ENCODE measurements around the gene ESPNL.

Gene ESPNL

GRCh38 chr2:238097988-238098871, 1.9 kb upstream of the ESPNL start:
- DNase-seq (ENCODE audit: low spot score) = peak; percentile 47

- DNase-seq (ENCODE audit: low spot score) = peak; percentile 29
Observed at GRCh38 chr2:238098901-238099713, 1.0 kb upstream of the ESPNL start.

- no peak for DNase-seq (ENCODE audit: low spot score)
Observed at GRCh38 chr2:238099714-238100048, 459 bp upstream of the ESPNL start.

- DNase-seq (ENCODE audit: low spot score) = no peak
Observed at GRCh38 chr2:238100821-238101771, 956 bp downstream of the ESPNL start.

GRCh38 chr2:238101891-238102841, 2.0 kb downstream of the ESPNL start:
- peak; percentile 47 for DNase-seq (ENCODE audit: low spot score)

GRCh38 chr2:238102865-238103264, 2.7 kb downstream of the ESPNL start:
- DNase-seq (ENCODE audit: low spot score) = no peak

- no peak for DNase-seq (ENCODE audit: low spot score)
Observed at GRCh38 chr2:238103465-238104225, 3.5 kb downstream of the ESPNL start.

GRCh38 chr2:238104226-238104690, 4.1 kb downstream of the ESPNL start:
- no peak for DNase-seq (ENCODE audit: low spot score)

- DNase-seq (ENCODE audit: low spot score) = no peak
Observed at GRCh38 chr2:238104691-238105371, 4.7 kb downstream of the ESPNL start.

- no peak for DNase-seq (ENCODE audit: low spot score)
Observed at GRCh38 chr2:238105506-238106338, 5.6 kb downstream of the ESPNL start.

- DNase-seq (ENCODE audit: low spot score) = no peak
Observed at GRCh38 chr2:238106339-238106697, 6.2 kb downstream of the ESPNL start.

- peak; percentile 41 for DNase-seq (ENCODE audit: low spot score)
Observed at GRCh38 chr2:238106698-238107524, 6.8 kb downstream of the ESPNL start.

- no peak for DNase-seq (ENCODE audit: low spot score)
Observed at GRCh38 chr2:238107525-238108422, 7.6 kb downstream of the ESPNL start.

- no peak for DNase-seq (ENCODE audit: low spot score)
Observed at GRCh38 chr2:238108423-238109183, 8.5 kb downstream of the ESPNL start.

- no peak for DNase-seq (ENCODE audit: low spot score)
Observed at GRCh38 chr2:238113611-238114010, 13.5 kb downstream of the ESPNL start.

GRCh38 chr2:238114331-238114841, 14.2 kb downstream of the ESPNL start:
- DNase-seq (ENCODE audit: low spot score) = no peak
